Mesodermal cell (in vitro differentiated cells): ENCODE data around the gene QDPR.

Experiments
- H3K27ac ChIP-seq: 2 replicates; pipeline ENCODE4 v1.7.0; 2013; ENCODE audit warnings: mild to moderate bottlenecking, low read depth, low read length, moderate library complexity; ENCODE audit not compliant: severe bottlenecking
- H3K36me3 ChIP-seq: 2 replicates; pipeline ENCODE4 v1.7.1; 2013; ENCODE audit warnings: mild to moderate bottlenecking, low read length, moderate library complexity; ENCODE audit not compliant: control insufficient read depth, insufficient read depth
- H3K4me1 ChIP-seq: one replicate; pipeline ENCODE4 v1.7.1; 2013; ENCODE audit warnings: mild to moderate bottlenecking, low read length; ENCODE audit not compliant: insufficient read depth, control insufficient read depth, poor library complexity, severe bottlenecking
- H3K4me3 ChIP-seq: 2 replicates; pipeline ENCODE4 v1.7.0; 2013; ENCODE audit warnings: low read length, control low read depth, mild to moderate bottlenecking; ENCODE audit not compliant: insufficient read depth, poor library complexity, severe bottlenecking; ENCODE audit errors: extremely low read depth
- H3K9me3 ChIP-seq: 2 replicates; pipeline ENCODE4 v1.7.1; 2013; ENCODE audit warnings: mild to moderate bottlenecking, low read length, moderate library complexity; ENCODE audit not compliant: control insufficient read depth
- WGBS, 2 experiments: methylation state at CpG; one replicate each; pipeline ENCODE4 v1.1.5; 2013; ENCODE audit warnings: missing lambda C conversion rate in 2 of 2; ENCODE audit not compliant: insufficient coverage in 2 of 2; 5-methylcytosine and 5-hydroxymethylcytosine counted together

The QDPR gene

GRCh38 chr4:17511051-17511450 lies 839 bp downstream of the QDPR start:
- 13 to 19% methylated on average over 6 of the region's 9 CpGs for WGBS, 2 experiments
- Histone ChIP-seq H3K27ac (no peak overlapping the region), H3K36me3 (peaks cover 32% of the 10 kb centered on the region), H3K4me1 (peaks cover 8% of the 10 kb centered on the region), H3K9me3 (no peaks in the 10 kb centered on the region), H3K4me3 (peak overlapping the region; percentile 72)

- WGBS, 2 experiments = 83 to 100% methylated on average over 1 of the region's 3 CpGs
Measured at GRCh38 chr4:17510582-17510981, 1.3 kb downstream of the QDPR start.

GRCh38 chr4:17504081-17504480 lies 7.8 kb downstream of the QDPR start:
- no peak overlapping the region for H3K27ac ChIP-seq
- no peaks in the 10 kb centered on the region for H3K4me1 ChIP-seq
- peaks cover 63% of the 10 kb centered on the region for H3K36me3 ChIP-seq
- WGBS, 2 experiments = 94 to 100% methylated on average over 2 to 5 of the region's 7 CpGs
- H3K9me3 ChIP-seq = no peaks in the 10 kb centered on the region
- no peak overlapping the region for H3K4me3 ChIP-seq

More at GRCh38 chr4:17510582-17510981, 1.3 kb downstream of the QDPR start:
- peak overlapping the region; percentile 72 for H3K4me3 ChIP-seq
- H3K4me1 ChIP-seq = peaks cover 8% of the 10 kb centered on the region
- H3K27ac ChIP-seq = no peak overlapping the region
- H3K9me3 ChIP-seq = no peaks in the 10 kb centered on the region
- peaks cover 37% of the 10 kb centered on the region for H3K36me3 ChIP-seq

- Histone ChIP-seq H3K4me3 (no peak overlapping the region), H3K36me3 (peaks cover 70% of the 10 kb centered on the region), H3K27ac (no peak overlapping the region), H3K9me3 (no peaks in the 10 kb centered on the region), H3K4me1 (no peaks in the 10 kb centered on the region)
- 93 to 100% methylated on average over 1 to 2 of the region's 3 CpGs for WGBS, 2 experiments
Measured at GRCh38 chr4:17502756-17503155, 9.1 kb downstream of the QDPR start.

GRCh38 chr4:17500574-17500973 lies 11.3 kb downstream of the QDPR start:
- Histone ChIP-seq H3K36me3 (peaks cover 57% of the 10 kb centered on the region), H3K4me1 (no peaks in the 10 kb centered on the region), H3K4me3 (no peak overlapping the region), H3K27ac (no peak overlapping the region), H3K9me3 (no peaks in the 10 kb centered on the region)

- peaks cover 77% of the 10 kb centered on the region for H3K36me3 ChIP-seq
- peaks cover 16% of the 10 kb centered on the region for H3K4me1 ChIP-seq
- no peaks in the 10 kb centered on the region for H3K9me3 ChIP-seq
- WGBS, 2 experiments = 93 to 100% methylated on average over 1 to 3 of the region's 7 CpGs
- no peak overlapping the region for H3K27ac ChIP-seq
- no peak overlapping the region for H3K4me3 ChIP-seq
Measured at GRCh38 chr4:17497890-17498523, 13.9 kb downstream of the QDPR start.

GRCh38 chr4:17494258-17495190 lies 17.4 kb downstream of the QDPR start:
- Histone ChIP-seq H3K36me3 (peaks cover 62% of the 10 kb centered on the region), H3K4me1 (peaks cover 23% of the 10 kb centered on the region)
- 67 to 78% methylated on average over 7 to 8 of the region's 10 CpGs for WGBS, 2 experiments

GRCh38 chr4:17493619-17494018 lies 18.3 kb downstream of the QDPR start:
- 95 to 100% methylated on average over 2 to 3 of the region's 4 CpGs for WGBS, 2 experiments
- Histone ChIP-seq H3K4me1 (peaks cover 23% of the 10 kb centered on the region), H3K4me3 (no peak overlapping the region), H3K27ac (no peak overlapping the region), H3K9me3 (no peaks in the 10 kb centered on the region), H3K36me3 (peaks cover 64% of the 10 kb centered on the region)

More at GRCh38 chr4:17494258-17495190, 17.4 kb downstream of the QDPR start:
- H3K4me3 ChIP-seq = no peak overlapping the region
- no peaks in the 10 kb centered on the region for H3K9me3 ChIP-seq
- H3K27ac ChIP-seq = no peak overlapping the region

GRCh38 chr4:17492876-17493275 lies 19.0 kb downstream of the QDPR start:
- Histone ChIP-seq H3K9me3 (no peaks in the 10 kb centered on the region), H3K36me3 (peaks cover 62% of the 10 kb centered on the region), H3K27ac (no peak overlapping the region), H3K4me3 (no peak overlapping the region), H3K4me1 (peaks cover 23% of the 10 kb centered on the region)
- WGBS, 2 experiments = 83 to 88% methylated on average over 1 to 2 of the region's 2 CpGs

GRCh38 chr4:17492058-17492741 lies 19.7 kb downstream of the QDPR start:
- H3K4me3 ChIP-seq = no peak overlapping the region
- 92 to 93% methylated on average over 11 to 12 of the region's 15 CpGs for WGBS, 2 experiments
- H3K36me3 ChIP-seq = peaks cover 67% of the 10 kb centered on the region

More at GRCh38 chr4:17492058-17492741, 19.7 kb downstream of the QDPR start:
- Histone ChIP-seq H3K4me1 (peaks cover 23% of the 10 kb centered on the region), H3K9me3 (no peaks in the 10 kb centered on the region), H3K27ac (no peak overlapping the region)
